KOPT-K1 (cell line): ENCODE data around the gene KLHL17.

Source experiments
- H3K27ac ChIP-seq: fragments of 200-600 bp; sonication (generic); 2 replicates; pipeline ENCODE4 v1.5.1; 2016; ENCODE audit warnings: antibody characterized with exemption, mild to moderate bottlenecking, low read depth, low read length; ENCODE audit not compliant: poor library complexity, severe bottlenecking
- H3K36me3 ChIP-seq: fragments of 200-600 bp; sonication (generic); 2 replicates; pipeline ENCODE4 v1.5.1; 2017; ENCODE audit warnings: antibody characterized with exemption, mild to moderate bottlenecking, low read length, moderate library complexity; ENCODE audit not compliant: insufficient read depth
- H3K9me3 ChIP-seq: fragments of 200-600 bp; sonication (generic); 2 replicates; pipeline ENCODE4 v1.5.1; 2017; ENCODE audit warnings: antibody characterized with exemption, low read length, mild to moderate bottlenecking; ENCODE audit not compliant: insufficient read depth, poor library complexity, severe bottlenecking

KLHL17 gene

GRCh38 chr1:960363-961131 is at the start of gene KLHL17:
Gene KLHL17, plus strand, starts transcription at chr1:960584. Its CDS starts 110 bp downstream, at chr1:960694.
- Histone ChIP-seq H3K9me3 (no peaks in the 10 kb centered on the region), H3K27ac (peak within 1 kb of the TSS; percentile 34), H3K36me3 (peaks cover 16% of the 10 kb centered on the region)

- no peaks in the 10 kb centered on the region for H3K36me3 ChIP-seq
- no peak overlapping the region for H3K27ac ChIP-seq
- H3K9me3 ChIP-seq: no peaks in the 10 kb centered on the region
Measured at GRCh38 chr1:910881-911721, 49.3 kb upstream of the KLHL17 start.

GRCh38 chr1:911875-912739 is 48.3 kb upstream of the KLHL17 start:
- H3K36me3 ChIP-seq: no peaks in the 10 kb centered on the region
- no peak overlapping the region for H3K27ac ChIP-seq
- no peaks in the 10 kb centered on the region for H3K9me3 ChIP-seq

GRCh38 chr1:912740-913301 is 47.6 kb upstream of the KLHL17 start:
- Histone ChIP-seq H3K9me3 (no peaks in the 10 kb centered on the region), H3K27ac (no peak overlapping the region), H3K36me3 (no peaks in the 10 kb centered on the region)

GRCh38 chr1:913491-914130 is 46.8 kb upstream of the KLHL17 start:
- Histone ChIP-seq H3K27ac (no peak overlapping the region), H3K9me3 (no peaks in the 10 kb centered on the region), H3K36me3 (no peaks in the 10 kb centered on the region)

- H3K36me3 ChIP-seq: no peaks in the 10 kb centered on the region
- H3K27ac ChIP-seq: no peak overlapping the region
- no peaks in the 10 kb centered on the region for H3K9me3 ChIP-seq
Measured at GRCh38 chr1:914131-914890, 46.1 kb upstream of the KLHL17 start.

GRCh38 chr1:914891-915280 is 45.5 kb upstream of the KLHL17 start:
- Histone ChIP-seq H3K27ac (no peak overlapping the region), H3K36me3 (no peaks in the 10 kb centered on the region), H3K9me3 (no peaks in the 10 kb centered on the region)

- H3K9me3 ChIP-seq: no peaks in the 10 kb centered on the region
- no peak overlapping the region for H3K27ac ChIP-seq
- no peaks in the 10 kb centered on the region for H3K36me3 ChIP-seq
Measured at GRCh38 chr1:915295-916172, 44.9 kb upstream of the KLHL17 start.

- Histone ChIP-seq H3K27ac (no peak overlapping the region), H3K9me3 (no peaks in the 10 kb centered on the region), H3K36me3 (no peaks in the 10 kb centered on the region)
Measured at GRCh38 chr1:916173-917075, 44.0 kb upstream of the KLHL17 start.

GRCh38 chr1:917076-917459 is 43.3 kb upstream of the KLHL17 start:
- Histone ChIP-seq H3K36me3 (no peaks in the 10 kb centered on the region), H3K9me3 (no peaks in the 10 kb centered on the region), H3K27ac (no peak overlapping the region)

GRCh38 chr1:917466-918091 is 42.8 kb upstream of the KLHL17 start:
- Histone ChIP-seq H3K27ac (no peak overlapping the region), H3K9me3 (no peaks in the 10 kb centered on the region), H3K36me3 (no peaks in the 10 kb centered on the region)

- no peaks in the 10 kb centered on the region for H3K9me3 ChIP-seq
- H3K27ac ChIP-seq: no peak overlapping the region
- H3K36me3 ChIP-seq: no peaks in the 10 kb centered on the region
Measured at GRCh38 chr1:918353-918752, 42.0 kb upstream of the KLHL17 start.
